NCI-H1930 (cell line): Measurements from ENCODE around the gene VSTM5.

Source experiments
- DNase-seq, 2 experiments: peaks; one replicate each; lab custom pipeline; 2025; lab: John Stamatoyannopoulos, UW

VSTM5 gene

DNA sequence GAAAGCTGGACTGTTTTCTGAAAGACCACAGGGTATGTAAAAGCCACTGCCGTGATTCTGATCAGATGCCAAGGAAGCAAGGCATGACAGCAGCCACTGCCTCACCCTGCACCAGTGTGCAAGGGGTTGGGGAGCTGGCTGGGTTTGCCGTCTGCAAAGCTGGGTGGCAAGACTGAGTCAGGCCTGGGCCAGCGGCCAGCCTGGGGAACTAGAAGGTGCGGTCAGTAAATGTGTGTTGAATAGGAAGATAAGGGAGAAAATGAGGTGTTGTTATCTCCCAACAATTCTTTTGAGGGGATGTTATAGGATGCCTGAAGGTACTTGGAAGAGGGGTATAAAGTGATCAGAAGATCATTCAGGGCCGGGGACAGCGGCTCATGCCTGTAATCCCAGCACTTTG, 8.0 kb downstream of the VSTM5 start:
- DNase-seq, result no peak

DNA sequence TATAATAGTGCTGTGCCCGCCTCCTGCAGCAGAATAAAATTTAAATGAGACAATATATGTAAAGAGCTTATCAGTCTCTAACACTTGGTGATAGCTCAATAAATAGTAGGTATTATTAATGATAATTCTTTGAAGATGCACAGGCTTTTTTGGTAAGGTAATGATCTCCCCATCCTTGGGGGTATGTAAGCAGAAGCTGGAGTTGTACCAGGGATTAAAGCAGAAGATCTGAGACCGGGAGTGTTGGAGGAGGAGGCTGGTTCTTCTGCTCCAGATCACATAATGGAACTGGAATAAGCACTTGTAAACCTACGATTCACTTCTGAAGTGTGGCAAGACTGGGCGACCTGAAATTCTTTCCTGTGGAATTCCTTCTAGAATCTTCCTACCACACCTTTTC, 8.4 kb downstream of the VSTM5 start:
- no peak for DNase-seq

DNA sequence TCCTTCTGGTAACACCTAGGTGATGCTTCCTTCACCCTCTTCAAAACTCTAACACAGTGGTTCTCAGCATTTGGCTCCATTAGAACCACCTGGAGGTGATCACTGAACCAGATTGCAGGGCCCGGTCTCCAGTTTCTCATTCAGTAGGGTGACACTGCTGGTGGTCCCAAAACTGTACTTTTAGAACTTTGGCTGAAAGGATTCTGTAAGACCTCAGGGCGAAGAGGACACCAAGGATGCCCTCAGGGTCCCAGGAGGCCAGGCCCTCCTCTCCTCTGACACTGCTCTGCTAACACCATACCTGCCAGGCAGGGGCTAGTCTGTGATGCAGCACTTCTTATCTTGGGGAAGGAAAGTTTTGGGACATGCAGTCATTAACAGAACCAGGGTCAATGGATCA, 9.0 kb downstream of the VSTM5 start:
- DNase-seq, result no peak

DNA sequence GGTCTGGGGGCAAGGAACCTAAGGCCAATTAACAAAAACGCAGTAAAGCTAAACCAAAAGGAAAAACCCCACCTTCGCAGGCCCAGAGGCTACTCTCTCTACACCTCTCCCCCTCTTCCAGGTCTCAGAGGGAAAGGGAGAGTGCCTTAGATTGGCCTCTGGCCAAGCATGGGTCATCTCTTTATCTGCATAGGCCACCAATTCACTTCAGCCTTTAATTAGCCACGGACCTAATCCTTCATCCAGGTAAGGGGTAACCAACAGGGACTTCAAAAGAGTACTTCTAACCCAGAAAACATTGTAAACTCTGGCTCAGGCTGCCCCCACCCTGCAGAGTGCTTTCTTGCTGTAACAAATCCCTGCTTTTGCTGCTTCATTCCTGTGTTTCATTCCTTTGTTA, 9.4 kb downstream of the VSTM5 start:
- DNase-seq, result no peak

DNA sequence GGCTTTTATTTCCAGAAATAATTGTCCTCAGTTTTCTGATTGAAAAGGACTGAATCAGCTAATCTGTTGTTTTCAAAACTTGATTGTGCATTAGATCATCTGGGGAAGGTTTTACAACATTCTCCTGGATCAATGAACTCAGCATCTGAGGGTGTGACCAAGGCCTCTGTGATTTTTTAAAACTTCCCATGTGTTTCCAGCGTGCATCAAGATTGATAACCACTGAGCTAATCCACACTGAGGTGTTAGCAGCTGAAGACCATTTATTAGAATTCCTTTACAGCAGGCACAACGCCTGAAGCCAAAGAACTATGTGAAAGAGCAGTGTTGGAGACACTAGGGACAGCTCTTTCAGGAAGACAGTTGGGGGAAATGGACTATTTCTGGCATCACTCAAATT, 10.2 kb downstream of the VSTM5 start:
- DNase-seq, result no peak

DNA sequence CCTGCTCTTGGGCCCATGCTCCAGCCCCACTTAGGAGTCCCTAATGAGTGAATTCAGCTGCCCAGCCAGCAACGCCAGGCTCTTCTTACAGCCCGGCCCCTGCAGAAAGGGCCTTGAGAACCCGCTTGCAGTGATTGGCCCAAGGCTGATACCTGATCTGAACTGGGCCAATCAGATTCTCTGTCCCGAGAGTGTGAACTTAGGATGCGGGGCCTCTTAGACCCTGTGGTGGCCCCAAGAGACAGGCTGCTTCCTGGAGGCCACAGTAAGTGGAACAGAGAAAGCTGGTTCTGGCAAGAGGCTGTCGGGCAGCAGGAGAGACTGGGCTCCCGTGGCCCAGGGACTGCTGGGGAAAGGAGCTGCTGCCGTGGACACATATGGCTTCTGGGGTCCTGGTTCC, 11.5 kb downstream of the VSTM5 start:
- DNase-seq, result no peak

DNA sequence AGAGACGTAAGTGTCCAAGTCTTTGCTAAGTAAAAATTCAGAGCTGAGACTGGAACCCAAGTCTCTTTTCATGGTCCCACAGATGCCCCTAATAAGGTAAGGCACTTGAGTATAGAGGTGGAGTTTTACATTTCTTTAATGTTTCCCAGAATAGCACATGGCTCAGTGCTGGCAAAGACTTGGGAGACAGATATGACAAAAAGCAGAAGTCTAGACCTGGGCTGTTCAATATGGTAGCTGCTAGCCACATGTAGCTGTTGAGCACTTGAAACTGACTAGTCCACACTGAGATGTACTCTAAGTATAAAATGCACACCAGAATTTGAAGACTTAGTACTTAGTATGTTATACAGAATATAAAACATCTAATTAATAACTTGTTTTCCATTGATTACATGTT, 17.6 kb downstream of the VSTM5 start:
- DNase-seq, result no peak

DNA sequence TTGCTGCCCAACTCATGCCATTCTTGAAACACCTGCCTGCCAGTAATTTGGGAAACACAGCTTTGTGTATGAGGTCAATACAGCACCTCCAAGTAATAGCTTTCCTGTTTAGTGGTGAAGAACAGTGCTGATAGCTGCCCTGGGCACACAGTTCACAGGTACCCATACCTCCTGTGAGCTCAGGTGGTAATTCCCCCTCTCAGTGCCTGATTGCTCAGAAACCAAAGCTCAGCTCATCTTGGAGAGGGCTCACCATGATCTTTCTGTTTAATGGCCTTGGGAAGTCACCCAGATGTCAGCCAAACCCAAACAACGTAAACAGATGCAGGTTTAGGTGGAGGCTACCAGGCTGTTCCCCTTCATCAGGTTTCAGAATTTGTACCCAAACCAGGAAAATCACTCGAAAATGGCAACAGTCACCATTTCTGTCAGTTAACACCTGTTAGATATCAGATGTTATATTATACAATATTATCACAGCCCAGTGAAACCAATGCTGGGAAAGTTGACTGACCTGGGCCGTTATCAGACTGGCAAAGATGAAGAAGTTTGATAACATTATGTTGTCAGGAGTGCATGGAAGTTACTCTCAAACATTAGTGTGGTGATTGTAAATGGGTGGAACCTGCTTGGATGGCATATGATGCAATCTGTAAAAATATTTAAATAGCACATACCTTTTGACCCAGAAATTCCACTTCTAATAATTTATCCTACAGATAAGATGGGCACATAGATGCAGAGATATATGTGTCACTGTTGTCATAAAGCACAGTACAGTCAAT, 18.9 kb downstream of the VSTM5 start:
- DNase-seq, result no peak

DNA sequence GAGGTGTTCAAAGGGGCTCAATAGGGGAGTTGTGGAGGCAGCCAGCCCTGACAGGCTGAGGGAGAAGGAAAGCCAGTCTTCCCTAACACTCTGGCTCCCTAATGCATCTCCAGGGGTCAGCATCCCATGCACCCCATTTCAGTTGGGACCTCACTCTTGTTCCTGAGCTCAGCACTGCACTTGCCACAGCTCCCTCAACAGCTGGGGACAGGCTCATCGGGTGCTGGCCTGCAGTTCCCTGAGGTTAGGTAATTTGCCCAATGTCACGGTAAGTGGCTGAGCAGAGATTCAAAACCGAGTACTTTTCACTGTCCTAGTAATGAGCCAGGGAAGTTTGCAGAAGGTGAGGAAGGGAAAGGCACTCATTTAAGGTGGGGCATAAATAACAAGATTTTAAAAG, 20.8 kb downstream of the VSTM5 start:
- no peak for DNase-seq

DNA sequence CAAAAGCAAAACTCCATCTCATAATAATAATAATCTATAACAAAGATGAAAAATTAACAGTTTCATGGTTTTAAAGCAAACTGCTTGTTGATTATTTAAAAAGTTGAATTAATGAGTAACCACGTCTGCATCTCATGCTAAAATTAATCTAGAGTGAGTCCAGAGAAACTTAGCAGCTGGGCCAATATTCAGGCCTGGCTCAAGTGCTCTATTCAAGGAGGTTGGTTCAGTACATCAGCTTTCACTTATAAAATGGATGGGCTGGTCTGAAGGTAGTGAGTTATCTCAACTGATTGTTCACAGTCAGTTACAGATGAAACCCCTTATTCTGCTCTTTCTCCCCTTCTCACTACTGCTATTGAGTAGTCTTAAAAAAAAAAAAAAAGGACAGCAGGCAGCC, 23.1 kb downstream of the VSTM5 start:
- DNase-seq, result no peak

DNA sequence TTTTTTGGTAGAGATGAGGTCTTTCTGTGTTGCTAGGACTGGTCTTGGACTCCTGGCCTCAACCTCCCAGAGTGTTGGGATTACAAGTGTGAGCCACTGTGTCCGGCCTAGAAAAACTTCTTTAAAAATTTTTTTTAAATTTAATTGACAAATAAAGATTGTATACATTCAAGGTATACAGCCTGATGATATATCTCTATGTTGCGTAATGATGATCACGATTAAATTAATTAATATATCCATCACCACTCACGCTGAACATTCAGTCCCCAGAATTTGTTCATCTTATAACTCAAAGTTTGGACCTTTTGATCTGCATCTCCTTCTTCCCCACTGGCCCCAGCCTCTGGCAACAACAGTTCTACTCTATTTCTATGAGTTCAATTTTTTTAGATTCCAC, 27.2 kb downstream of the VSTM5 start:
- no peak for DNase-seq

DNA sequence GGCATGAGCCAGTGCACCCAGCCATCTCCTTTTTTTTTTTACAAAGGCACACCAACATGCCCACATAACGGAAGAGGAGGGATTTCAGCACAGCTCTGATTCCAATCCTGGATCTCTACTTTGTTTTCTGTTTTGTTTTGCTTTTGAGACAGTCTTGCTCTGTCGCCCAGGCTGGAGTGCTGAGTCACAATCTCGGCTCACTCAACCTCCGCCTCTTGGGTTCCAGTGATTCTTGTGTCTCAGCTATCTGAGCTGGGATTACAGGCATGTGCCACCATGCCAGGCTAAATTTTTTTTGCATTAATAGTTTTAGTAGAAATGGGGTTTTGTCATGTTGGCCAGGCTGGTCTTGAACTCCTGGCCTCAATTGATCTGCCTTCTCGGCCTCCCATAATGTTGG, 28.1 kb downstream of the VSTM5 start:
- no peak for DNase-seq

DNA sequence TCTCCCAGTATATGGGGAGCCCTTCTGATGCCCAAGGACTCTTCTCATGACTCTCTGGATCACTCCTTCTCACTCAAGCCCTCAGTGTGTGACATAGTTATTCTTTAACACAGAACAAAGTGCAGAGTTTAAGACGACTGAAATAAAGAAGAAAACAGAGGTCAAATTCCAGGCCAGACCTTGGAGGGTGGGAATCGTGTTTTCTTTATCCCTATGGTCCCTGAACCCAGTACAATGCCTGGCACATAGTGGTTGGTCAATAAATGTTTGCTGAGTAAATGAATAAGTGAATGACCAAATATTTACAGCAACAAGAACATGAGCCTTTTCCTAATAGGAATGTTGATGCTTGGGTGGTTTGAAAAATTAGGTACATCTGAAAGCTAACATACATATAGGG, 28.8 kb downstream of the VSTM5 start:
- DNase-seq, result no peak

DNA sequence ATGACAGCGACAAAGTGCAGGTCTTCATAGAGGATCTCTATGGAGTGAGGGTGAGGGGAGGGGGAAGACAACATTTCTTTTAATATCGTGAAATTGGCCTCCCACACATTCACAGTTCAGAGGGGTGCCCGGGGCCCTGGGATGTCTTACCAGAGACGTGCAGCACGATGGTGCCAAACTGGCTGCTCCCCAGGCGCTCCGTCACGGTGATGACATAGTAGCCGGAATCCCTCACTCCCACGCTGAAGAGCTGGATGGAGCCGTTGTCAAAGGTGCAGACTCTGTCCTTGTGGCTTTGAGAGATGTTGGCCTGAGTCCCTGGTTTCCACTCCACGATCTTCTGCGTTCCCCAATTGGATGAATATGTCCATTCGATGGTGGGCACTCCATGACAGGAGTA, 29.6 kb downstream of the VSTM5 start:
- DNase-seq, result no peak

DNA sequence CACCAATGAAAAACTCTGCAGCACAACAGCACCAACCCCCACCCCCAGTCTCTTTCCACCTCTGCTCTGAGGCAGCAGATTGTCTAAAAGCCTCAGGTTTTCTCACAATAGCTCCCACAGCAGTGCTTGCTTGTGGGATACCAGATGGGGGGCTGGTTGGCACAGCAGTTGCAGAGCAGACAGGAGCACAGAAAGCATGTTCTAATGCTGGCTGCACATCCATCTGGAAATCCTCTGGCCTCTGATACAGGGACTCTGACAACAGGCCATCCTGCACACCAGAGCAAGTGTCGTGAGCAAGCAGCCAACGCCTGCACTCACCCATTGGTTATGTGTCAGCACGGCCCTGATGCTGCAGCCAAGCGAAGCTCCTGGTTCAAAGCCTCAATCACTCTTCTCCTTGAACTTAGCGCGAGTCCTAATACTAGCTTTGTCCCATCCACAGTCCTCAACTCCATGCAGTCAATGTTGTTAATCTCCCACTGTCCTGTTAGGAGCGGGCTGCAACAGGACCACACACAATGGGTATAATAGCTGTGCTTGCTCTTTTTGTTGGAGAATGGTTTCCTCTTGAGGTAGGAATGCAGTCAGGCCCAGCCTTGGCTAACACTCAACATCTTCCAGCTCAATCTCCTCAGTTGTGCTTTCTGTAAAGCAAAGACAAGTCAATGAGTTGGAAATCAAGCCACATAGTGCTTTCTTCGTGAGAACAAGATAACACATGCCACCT, 30.3 kb downstream of the VSTM5 start:
- no peak for DNase-seq

DNA sequence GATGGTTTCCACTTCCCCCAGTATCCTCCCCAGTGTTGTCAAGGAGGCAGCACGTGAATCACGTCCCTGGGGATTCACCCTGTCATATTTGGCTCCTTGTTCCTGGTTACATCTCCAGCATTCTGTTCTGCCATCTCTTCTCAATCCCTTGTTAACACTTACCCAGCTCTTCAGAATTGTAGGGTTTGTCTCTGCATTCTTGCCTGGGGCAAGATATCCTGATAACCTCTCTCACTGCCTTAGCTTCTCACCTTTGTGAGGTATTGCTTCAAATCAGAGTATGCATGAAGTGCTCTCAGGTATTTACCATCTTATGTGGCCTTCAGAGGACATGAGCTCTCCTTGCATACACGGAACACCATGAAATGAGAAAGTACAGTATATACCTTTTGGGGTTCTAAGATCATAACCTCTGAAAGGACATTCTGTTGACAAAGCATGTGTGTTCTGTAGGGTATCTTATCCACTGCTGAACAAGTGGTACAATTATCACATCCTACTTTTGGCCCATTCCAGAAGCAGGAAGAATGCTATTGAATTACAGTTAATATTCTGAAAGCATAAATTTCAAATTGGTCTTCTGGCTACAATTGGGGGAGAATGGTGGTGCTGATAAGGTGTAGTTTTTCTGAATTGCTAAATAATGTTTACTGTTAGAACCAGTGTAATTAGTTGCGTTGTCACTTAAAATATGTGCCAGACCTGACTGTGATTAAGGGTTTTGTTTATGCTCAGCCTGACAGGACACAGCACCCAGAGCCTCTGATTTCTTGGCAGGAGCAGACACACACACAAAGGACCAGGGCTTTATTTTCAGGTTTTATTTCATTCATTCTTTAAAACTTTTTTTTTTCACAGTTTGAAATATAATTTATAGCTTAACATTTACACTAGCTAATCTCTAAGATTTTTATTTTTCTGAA, 32.7 kb downstream of the VSTM5 start:
- DNase-seq, result no peak

DNA sequence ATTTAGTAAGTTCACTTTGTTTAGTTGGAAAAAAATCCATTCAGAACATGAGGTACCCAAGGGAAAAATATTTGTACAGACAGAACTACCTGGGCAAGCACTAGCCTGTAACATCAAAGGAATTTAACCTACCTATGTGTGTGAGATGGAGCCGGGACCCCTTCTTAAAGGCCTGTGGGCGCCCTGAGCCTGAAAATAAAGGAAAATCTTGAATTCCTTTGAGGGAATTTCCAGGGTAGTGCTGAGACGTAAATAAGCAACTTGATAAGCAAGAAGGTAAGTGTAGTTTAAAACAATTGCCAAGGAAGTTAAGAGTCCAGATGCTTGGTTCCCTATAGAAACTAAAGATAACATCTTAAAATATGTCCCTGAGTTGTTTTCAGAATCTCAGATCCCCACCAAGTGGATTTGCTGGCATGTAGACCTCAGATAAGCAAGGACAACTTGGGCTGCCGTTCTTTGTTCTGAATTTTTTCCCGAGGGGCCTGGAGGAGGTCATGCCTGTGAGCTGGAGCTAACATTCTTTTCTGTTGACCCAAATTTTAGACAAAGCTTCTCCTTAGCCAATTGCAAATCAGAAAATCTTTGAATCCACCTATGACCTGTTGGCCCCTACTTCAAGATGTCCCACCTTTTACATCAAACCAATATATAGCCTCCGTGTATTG, 35.3 kb downstream of the VSTM5 start:
- DNase-seq, result no peak

DNA sequence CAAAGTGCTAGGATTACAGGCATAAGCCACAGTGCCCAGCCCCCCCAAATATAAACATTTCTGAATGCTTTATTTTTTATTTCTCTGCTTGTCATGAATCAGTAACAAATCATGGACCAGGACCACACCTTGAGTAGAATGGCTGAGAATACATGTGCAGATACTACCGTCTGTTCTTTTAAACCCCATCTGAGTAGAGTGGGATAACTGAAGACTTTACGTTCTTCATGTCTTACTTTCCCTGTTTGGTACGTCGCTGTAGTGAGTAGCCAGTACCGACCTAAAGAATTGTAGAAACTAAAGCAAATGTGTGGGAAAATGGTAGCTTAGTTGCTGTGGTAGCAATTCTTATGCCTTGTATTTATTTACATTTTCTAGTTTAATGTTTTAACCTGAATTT, 36.4 kb downstream of the VSTM5 start:
- no peak for DNase-seq

DNA sequence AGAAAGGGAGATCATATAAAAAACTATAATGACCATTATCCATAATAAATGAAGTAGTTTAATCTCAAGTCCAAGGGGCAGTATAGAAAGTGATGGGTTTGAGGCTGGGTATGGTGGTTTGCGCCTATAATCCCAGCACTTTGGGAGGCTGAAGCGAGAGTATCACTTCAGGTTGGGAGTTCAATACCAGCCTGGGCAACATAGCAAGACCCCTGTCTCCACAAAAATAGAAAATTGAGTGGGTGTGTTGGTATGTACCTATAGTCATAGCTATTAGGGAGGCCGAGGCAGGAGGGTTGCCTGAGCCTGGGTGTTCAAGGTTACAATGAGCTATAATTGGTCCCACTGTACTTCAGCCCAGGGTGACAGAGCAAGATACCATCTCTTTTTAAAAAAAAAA, 42.4 kb downstream of the VSTM5 start:
- no peak for DNase-seq

DNA sequence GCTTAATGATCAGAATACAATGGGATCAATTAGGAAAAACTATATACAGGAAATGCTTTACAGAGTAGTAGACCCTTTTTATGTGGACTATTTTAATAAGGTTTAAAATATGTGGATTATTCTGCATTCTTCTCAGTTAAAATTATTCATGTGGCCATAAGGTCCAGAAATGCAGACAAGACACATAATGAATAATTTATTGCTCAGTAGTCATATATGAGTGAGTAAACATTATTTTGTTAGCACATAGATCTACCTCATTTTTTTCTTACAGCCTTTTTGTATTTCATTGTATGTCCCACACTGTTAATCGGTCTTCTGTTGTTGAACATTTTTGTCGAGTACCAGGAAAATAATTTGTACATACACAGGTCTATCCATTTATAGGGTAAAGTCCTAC, 45.5 kb downstream of the VSTM5 start:
- no peak for DNase-seq

DNA sequence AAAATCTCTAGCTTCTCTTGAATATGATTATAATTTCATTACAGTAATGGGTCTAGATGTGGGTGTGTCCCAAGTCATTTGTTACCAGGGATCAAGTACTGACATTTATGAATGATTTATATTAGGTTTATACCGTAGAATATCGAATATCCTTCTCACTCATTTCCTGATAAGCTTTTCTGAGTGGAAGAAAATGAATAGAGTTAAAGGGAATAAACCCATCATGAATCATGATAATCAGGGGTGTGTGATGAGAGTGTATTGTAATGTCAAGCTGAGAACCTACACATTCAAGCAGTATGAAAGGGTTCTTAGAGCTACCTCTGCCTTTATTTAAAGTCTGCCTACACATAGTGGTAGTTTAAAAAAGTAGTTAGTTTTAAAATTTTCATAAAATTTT, 49.1 kb downstream of the VSTM5 start:
- no peak for DNase-seq
